ENCODE data around the gene ZDHHC12.

DNA sequence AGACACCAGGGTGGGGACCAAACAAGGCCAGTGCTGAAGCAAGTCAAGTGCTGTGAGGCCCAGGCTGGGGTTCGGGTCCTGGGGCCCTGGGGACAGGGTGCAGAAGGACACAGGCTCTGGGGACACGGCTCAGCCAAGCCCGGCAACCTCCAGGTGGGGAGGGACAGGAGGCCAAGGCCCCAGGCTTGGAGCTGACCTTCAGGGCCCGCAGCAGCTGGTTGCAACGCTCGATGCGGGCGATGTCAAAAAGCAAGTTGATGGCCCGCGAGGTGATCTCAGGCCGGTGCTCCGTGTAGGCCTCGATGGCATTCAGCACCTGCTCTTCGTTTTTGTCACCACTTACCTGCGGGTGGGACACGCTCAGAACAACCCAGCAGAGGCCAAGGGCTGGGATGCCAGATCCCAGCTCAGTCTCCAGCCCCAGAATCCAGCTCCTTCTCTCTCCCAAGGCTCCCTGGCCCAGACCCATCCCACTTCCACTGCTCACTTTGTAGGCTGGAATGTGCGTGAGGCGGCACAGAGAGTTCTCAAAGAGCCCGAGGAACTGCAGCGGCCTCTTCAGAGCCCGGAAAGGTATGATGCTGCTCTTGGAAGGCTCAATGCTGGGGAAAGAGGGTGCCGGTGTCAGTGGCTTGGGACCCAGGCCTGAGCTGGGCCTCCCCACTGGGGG, 27.1 kb upstream of the ZDHHC12 start:
- TF ChIP-seq, protein P1, sequence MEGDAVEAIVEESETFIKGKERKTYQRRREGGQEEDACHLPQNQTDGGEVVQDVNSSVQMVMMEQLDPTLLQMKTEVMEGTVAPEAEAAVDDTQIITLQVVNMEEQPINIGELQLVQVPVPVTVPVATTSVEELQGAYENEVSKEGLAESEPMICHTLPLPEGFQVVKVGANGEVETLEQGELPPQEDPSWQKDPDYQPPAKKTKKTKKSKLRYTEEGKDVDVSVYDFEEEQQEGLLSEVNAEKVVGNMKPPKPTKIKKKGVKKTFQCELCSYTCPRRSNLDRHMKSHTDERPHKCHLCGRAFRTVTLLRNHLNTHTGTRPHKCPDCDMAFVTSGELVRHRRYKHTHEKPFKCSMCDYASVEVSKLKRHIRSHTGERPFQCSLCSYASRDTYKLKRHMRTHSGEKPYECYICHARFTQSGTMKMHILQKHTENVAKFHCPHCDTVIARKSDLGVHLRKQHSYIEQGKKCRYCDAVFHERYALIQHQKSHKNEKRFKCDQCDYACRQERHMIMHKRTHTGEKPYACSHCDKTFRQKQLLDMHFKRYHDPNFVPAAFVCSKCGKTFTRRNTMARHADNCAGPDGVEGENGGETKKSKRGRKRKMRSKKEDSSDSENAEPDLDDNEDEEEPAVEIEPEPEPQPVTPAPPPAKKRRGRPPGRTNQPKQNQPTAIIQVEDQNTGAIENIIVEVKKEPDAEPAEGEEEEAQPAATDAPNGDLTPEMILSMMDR (IDR thresholded peaks at IDR 0.05) = no peak
- TF ChIP-seq EP300 (IDR thresholded peaks at IDR 0.05; ENCODE audit: low read depth) (no peak), POLR2A (IDR thresholded peaks at IDR 0.05) (no peak)
